HL-60/S4 (cell line): ENCODE measurements around the gene FBXL7.

Experiments used
- in situ Hi-C: fragments of 300-500 bp; cut with MboI; formaldehyde crosslinking; loops from 2 replicates; pipeline ENCODE4 v1.14.3; 2022; ENCODE audit warnings: low sequenced_read_pairs

Gene FBXL7

DNA sequence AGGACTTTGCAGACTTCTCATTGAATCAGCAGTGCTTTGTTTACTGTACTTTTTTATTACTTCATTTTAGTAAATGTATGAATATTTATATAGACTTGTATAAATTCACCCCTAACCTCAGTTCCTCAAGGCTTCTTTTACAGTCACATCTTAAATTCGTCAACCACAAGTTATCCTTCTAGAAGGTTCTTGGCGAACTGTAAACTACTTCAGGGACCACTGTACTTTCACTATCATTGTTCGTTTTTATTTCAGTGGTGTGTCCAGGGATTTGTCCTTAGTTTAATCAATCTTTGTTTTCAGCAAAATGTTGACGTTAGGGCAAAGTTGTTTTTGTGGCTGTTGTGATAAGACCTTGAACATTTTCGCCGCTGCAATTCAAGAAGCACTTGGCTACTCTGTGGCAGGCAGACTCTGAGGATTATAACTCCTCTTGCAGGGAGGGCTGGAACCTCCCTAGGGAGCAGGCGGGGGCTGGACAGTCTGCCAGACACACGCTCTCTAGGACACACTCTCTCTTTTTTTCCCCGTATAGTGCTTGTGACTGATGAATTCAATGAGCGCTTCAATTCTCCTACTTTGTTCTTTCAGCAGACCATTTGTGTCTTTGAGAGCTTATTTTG lies 252.8 kb downstream of the FBXL7 start:
- in situ Hi-C loops = no loop called here

- in situ Hi-C loops = no loop called here
Measured at GRCh38 chr5:15753752-15754151, 253.8 kb downstream of the FBXL7 start.

GRCh38 chr5:15757103-15757502 lies 257.1 kb downstream of the FBXL7 start:
- in situ Hi-C loops = no loop called here

- in situ Hi-C loops = no loop called here
Measured at GRCh38 chr5:15757619-15758018, 257.6 kb downstream of the FBXL7 start.

DNA sequence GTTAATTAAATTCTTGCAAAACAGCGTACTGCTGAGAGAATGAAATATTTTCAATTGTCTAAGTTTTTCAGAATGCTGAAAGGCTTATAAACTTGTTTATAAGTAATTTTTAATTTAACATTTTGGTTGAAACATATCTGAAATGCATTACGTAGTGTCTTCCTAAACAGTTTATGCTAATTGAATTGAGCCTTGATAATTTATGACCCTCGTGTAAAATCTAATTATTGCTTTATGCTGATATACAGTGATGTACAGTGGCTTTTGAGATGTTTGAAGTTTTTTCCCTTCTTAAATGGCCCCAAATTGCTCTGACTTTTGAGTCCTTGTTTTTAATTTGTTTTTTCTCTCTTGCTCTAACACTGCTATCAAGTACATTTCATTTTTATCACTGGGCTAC lies 262.7 kb downstream of the FBXL7 start:
- in situ Hi-C loops = no loop called here

GRCh38 chr5:15763754-15764153 lies 263.8 kb downstream of the FBXL7 start:
- in situ Hi-C loops = no loop called here

DNA sequence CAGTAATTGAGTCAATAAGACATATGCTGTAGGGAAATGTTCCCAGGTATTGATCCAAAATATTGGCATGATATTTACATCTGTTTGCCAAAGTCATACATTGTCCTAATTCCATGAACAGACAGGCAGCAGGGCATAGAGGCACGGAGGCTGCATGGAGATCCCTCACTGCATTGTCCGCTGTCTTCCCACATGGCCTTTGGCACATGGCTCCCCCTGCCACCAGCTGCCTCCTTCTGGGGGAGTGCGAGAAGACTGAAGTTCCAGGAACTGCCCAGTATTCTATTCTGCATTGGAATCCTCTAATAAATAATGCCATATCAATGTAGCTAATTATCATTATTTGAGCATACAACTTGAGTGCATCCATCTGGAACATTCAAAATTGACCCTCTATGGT lies 269.0 kb downstream of the FBXL7 start:
- in situ Hi-C loops = no loop called here

- in situ Hi-C loops = no loop called here
Measured at GRCh38 chr5:15772131-15772530, 272.2 kb downstream of the FBXL7 start.

GRCh38 chr5:15774632-15775031 lies 274.7 kb downstream of the FBXL7 start:
- in situ Hi-C loops = no loop called here

GRCh38 chr5:15776346-15776745 lies 276.4 kb downstream of the FBXL7 start:
- in situ Hi-C loops = no loop called here

DNA sequence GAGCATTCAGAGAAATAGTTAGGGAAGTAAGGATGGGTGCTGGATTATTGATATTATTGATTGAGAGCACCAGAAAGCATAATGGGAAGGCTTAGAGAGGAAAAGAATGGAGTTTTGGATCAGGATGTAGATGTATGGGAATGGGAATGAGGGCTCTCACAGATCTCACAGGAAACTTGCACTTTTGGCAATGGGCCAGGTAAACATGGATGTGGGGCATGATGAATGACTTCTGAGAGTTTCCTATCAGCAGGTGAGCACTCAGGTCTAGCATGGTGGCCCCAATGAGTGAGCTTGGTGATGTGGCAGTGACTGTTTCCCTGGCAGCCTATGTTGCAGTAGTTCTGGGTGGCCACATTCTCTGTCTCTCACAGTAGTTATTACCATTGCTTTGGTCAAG lies 283.8 kb downstream of the FBXL7 start:
- in situ Hi-C loops = no loop called here

- in situ Hi-C loops = no loop called here
Measured at GRCh38 chr5:15785531-15785981, 285.6 kb downstream of the FBXL7 start.

GRCh38 chr5:15786326-15786725 lies 286.3 kb downstream of the FBXL7 start:
- in situ Hi-C loops = no loop called here

DNA sequence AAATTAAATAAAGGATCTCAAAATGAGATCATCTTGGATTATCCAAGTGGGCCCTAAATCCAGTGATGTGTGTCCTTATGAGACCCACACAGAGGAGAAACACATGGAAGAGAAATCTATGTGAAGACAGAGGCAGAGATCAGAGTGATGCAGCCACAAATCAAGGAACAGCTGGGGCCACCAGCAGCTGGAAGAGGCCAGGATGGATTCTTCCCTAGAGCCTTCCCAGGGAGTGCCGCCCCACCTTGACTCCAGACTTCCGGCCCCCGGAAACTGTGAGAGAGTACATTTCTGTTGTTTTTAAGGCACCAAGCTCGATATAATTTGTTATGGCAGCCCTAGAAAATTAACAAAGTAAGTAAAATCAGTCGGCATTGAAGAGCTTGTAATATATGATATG lies 286.9 kb downstream of the FBXL7 start:
- in situ Hi-C loops = no loop called here

- in situ Hi-C loops = no loop called here
Measured at GRCh38 chr5:15787681-15788080, 287.7 kb downstream of the FBXL7 start.

GRCh38 chr5:15789642-15790041 lies 289.7 kb downstream of the FBXL7 start:
- in situ Hi-C loops = no loop called here

DNA sequence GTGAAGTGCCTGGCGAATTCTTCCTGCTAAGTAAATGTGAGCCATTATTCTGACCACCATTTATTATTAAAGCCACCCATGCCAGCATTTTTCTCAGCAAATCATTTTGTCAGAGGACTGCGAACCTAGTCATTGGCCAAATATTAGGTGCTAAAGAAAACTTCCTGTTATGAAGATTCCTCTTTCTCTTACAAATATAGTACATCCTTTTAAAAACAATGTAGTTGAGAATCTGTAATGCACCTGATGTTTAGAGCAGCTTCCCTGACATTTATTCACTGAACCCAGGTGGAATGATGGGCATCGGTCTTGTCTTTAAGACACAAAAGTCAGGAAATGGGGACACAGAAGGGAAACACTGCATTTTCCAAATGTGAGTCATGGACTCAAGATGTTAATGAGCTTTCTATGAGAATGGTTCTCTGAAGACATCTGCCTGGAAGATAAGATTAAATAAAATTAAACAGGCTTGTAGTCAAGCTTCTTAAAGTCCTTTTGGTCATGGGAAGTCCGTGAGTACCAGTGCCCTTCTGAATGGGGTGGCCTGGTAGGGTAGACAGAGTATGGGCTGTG lies 290.6 kb downstream of the FBXL7 start:
- in situ Hi-C loops = no loop called here

GRCh38 chr5:15791274-15791673 lies 291.3 kb downstream of the FBXL7 start:
- in situ Hi-C loops = no loop called here

GRCh38 chr5:15791859-15792258 lies 291.9 kb downstream of the FBXL7 start:
- in situ Hi-C loops = no loop called here

DNA sequence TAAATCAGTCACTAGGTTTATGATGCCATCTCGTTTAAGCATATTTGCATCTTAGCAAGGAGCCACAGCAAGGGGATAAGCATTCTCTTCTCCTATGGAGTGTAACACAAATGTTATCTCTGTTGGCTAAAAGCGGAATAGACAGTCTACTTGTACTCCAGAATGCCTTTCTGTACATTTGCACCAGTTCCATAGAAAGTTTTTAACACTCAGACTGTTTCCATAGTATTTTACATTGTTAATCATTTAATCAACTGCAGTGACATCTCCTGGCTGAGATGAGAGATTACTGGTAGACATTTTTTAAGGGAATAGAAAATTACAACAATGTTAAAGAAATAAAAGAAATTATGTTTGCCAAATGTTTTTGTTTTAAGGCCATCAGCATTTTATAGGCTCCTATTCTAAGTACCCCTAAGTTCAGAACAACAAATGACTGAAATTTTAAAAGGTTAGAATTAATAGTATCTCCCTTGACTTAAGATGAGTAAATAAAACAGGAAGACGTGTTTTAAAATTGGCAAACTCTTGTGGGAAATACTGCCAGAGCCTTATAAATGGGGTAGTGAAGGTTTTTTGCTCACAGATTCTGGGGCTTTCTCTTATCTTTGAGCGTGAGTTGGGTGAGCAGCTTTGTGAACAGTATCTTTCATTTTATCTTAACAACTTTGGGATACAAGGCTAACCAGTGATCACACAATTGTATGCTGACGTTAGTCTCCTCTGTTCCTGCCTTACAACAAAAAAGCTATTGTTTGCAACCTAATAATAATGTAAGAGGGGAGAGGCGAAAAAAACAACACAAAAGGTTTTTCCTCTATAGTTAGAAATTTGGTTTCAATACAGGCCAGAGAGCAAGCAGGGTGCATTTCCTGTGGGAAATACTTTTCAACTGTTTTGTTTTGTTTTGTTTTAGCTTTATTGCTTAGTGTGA lies 294.3 kb downstream of the FBXL7 start:
- in situ Hi-C loops = no loop called here

DNA sequence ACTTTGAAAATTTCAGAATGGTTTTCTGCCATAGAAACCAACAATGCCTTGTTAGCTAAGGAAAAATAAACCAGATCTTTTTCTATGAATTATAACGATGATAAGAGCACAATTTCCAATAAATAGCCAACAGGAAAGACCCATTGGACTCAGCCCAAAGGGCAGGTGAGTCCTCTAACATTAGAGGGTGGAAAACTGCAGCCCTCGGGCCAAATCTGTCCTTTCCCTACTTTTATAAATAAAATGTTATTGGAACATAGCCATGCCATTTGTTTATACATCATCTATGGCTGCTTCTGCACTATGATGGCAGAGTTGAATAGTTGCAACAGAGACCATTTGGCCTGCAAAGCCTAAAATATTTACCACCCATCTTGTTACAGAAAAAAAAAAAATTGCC lies 296.1 kb downstream of the FBXL7 start:
- in situ Hi-C loops = no loop called here

DNA sequence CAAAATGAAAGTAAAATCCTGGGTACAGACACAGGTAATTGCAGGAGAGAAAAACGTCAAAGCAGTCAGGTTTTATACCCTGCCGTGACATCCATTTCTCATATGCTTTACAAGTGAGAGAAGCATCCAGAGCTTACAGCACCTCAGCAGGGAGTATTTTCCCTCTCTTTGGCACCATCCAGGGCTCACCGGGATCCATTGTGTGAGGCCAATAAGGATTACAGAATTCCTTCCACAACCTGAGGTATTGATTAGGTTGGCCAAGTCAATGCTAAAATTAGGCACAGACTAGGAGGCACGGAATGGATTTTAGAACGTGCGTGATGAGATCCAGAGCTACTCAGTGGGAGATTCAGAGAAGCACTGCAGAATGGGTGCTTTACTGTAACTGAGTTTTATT lies 296.6 kb downstream of the FBXL7 start:
- in situ Hi-C loops = no loop called here
